Ovary (tissue), 3 donors: ENCODE data around the gene NR1H2.

Experiments used
- EP300 ChIP-seq: sonication (generic); formaldehyde crosslinking; IDR thresholded peaks from one replicate; pipeline ENCODE4 v1.6.1; 2017; ENCODE audit warnings: antibody characterized with exemption
- POLR2A ChIP-seq: fragments of 450-650 bp; IDR thresholded peaks from one replicate; pipeline ENCODE4 v1.6.1; 2017; ENCODE audit warnings: antibody characterized with exemption, mild to moderate bottlenecking, moderate library complexity
- TF ChIP-seq, protein P1 (sequence below), 3 donors: fragments of 450-650 bp in 2 of 3; fragments of 200-600 bp in 1 of 3; IDR thresholded peaks; one replicate each; pipeline versions ENCODE4 v1.5.1 to v1.8.0; 2016 to 2022; ENCODE audit warnings: antibody characterized with exemption in 3 of 3, mild to moderate bottlenecking in 1 of 3
- donor health status: DM: no; HTN: no; CAD: no.

DNA sequence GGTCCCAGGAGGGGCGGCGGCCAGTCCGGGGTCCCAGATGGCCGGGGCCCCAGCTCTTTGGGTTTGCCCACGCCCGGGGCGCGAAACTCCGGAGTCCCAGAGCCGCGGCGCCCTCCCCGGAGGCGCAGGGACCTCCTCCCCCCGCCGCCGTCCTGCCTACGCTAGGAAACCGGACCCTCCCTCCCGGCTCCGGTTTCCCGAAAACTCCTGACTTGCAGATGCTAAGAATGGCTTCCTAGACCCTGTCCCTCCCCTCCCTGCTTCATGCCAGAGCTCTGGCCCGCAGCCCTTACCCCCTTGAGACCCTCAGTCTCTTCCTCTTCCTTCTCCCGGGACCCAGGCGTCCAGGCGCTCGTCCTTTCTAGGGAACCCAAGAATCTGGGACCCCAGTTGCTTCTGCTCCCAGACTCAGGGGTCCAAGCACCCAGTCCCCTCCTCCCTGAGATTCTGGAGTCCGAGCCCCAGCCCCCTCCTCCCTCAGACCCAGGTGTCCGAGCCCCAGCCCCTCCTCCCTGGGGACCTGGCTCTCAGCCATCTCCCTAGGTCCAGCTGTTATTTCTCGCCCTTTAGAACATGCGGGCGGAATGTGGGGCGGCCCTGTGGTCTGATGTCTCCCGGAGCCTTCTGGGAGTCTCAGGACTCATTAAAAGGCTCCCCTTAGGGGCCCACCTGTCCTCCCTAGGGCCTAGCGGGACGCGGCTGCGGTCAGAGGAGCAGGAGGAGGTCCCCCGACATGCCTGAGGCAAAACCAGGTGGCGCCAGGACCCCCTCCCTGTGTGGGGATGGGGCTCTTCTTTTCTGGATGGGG lies 56.2 kb downstream of the NR1H2 start, which contains the start of gene MYBPC2:
- TF ChIP-seq POLR2A (no peak), EP300 (no peak)
- TF ChIP-seq, protein P1, sequence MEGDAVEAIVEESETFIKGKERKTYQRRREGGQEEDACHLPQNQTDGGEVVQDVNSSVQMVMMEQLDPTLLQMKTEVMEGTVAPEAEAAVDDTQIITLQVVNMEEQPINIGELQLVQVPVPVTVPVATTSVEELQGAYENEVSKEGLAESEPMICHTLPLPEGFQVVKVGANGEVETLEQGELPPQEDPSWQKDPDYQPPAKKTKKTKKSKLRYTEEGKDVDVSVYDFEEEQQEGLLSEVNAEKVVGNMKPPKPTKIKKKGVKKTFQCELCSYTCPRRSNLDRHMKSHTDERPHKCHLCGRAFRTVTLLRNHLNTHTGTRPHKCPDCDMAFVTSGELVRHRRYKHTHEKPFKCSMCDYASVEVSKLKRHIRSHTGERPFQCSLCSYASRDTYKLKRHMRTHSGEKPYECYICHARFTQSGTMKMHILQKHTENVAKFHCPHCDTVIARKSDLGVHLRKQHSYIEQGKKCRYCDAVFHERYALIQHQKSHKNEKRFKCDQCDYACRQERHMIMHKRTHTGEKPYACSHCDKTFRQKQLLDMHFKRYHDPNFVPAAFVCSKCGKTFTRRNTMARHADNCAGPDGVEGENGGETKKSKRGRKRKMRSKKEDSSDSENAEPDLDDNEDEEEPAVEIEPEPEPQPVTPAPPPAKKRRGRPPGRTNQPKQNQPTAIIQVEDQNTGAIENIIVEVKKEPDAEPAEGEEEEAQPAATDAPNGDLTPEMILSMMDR (IDR thresholded peaks at IDR 0.05): no peak
